Measurements from ENCODE around the gene SLC7A10. TPM values are rescaled to one million over a fixed set of nuclear protein-coding genes. Genes with fewer than 3 reads are reported as not detected.

SLC7A10 gene
- polyA plus RNA-seq, 1 donor from 2014 or later: not detected

GRCh38 chr19:33260628-33261418 is 35.2 kb upstream of the SLC7A10 start:
- no peak overlapping the region for H2AFZ ChIP-seq (ENCODE audit: low read depth, low read length)
- H3K27ac ChIP-seq (ENCODE audit: low read length): no peak overlapping the region

GRCh38 chr19:33259539-33259938 is 33.9 kb upstream of the SLC7A10 start:
- Histone ChIP-seq H3K9ac (ENCODE audit: low read length) (no peak overlapping the region), H3K27me3 (ENCODE audit: insufficient read depth, low read depth, low read length) (no peaks in the 10 kb centered on the region), H3K79me2 (replicated peaks; ENCODE audit: insufficient read depth, low read length) (no peaks in the 10 kb centered on the region), H2AFZ (ENCODE audit: low read depth, low read length) (no peak overlapping the region), H3K36me3 (ENCODE audit: insufficient read depth, low read length) (no peaks in the 10 kb centered on the region), H4K20me1 (ENCODE audit: insufficient read depth) (no peaks in the 10 kb centered on the region), H3F3A (ENCODE audit: insufficient read depth, low read length, poor library complexity, severe bottlenecking) (no peaks in the 10 kb centered on the region), H3K27ac (ENCODE audit: low read length) (no peak overlapping the region), H3K9me2 (ENCODE audit: insufficient read depth, low read length) (no peaks in the 10 kb centered on the region), H3K4me3 (ENCODE audit: low read length) (no peak overlapping the region), H3K4me2 (ENCODE audit: low read length) (no peak overlapping the region), H3K9me3 (ENCODE audit: low read length) (no peaks in the 10 kb centered on the region)
- no peak for TF ChIP-seq TAF1 (IDR thresholded peaks at IDR 0.05; ENCODE audit: low read depth)
- TF ChIP-seq SMC3 (conservative IDR thresholded peaks at IDR 0.05; ENCODE audit: poor library complexity): no peak

More at GRCh38 chr19:33260628-33261418, 35.2 kb upstream of the SLC7A10 start:
- no peaks in the 10 kb centered on the region for H3K27me3 ChIP-seq (ENCODE audit: insufficient read depth, low read depth, low read length)
- no peaks in the 10 kb centered on the region for H3K9me2 ChIP-seq (ENCODE audit: insufficient read depth, low read length)
- no peak overlapping the region for H3K4me2 ChIP-seq (ENCODE audit: low read length)
- no peaks in the 10 kb centered on the region for H3K9me3 ChIP-seq (ENCODE audit: low read length)
- no peaks in the 10 kb centered on the region for H3K79me2 ChIP-seq (replicated peaks; ENCODE audit: insufficient read depth, low read length)
- H3K4me3 ChIP-seq (ENCODE audit: low read length): no peak overlapping the region
- no peaks in the 10 kb centered on the region for H3K36me3 ChIP-seq (ENCODE audit: insufficient read depth, low read length)
- H3K9ac ChIP-seq (ENCODE audit: low read length): no peak overlapping the region
- TF ChIP-seq CTCF (IDR thresholded peaks at IDR 0.05; ENCODE audit: poor library complexity, severe bottlenecking): no peak
- no peak for TF ChIP-seq SMC3 (conservative IDR thresholded peaks at IDR 0.05; ENCODE audit: poor library complexity)
- no peak for TF ChIP-seq MXI1 (conservative IDR thresholded peaks at IDR 0.05; ENCODE audit: poor library complexity, severe bottlenecking)
- no peak for TF ChIP-seq RAD21 (conservative IDR thresholded peaks at IDR 0.05)
- TF ChIP-seq, protein P1, sequence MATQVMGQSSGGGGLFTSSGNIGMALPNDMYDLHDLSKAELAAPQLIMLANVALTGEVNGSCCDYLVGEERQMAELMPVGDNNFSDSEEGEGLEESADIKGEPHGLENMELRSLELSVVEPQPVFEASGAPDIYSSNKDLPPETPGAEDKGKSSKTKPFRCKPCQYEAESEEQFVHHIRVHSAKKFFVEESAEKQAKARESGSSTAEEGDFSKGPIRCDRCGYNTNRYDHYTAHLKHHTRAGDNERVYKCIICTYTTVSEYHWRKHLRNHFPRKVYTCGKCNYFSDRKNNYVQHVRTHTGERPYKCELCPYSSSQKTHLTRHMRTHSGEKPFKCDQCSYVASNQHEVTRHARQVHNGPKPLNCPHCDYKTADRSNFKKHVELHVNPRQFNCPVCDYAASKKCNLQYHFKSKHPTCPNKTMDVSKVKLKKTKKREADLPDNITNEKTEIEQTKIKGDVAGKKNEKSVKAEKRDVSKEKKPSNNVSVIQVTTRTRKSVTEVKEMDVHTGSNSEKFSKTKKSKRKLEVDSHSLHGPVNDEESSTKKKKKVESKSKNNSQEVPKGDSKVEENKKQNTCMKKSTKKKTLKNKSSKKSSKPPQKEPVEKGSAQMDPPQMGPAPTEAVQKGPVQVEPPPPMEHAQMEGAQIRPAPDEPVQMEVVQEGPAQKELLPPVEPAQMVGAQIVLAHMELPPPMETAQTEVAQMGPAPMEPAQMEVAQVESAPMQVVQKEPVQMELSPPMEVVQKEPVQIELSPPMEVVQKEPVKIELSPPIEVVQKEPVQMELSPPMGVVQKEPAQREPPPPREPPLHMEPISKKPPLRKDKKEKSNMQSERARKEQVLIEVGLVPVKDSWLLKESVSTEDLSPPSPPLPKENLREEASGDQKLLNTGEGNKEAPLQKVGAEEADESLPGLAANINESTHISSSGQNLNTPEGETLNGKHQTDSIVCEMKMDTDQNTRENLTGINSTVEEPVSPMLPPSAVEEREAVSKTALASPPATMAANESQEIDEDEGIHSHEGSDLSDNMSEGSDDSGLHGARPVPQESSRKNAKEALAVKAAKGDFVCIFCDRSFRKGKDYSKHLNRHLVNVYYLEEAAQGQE (IDR thresholded peaks at IDR 0.05; ENCODE audit: borderline replicate concordance): no peak
- TF ChIP-seq EZH2 (IDR thresholded peaks at IDR 0.05; ENCODE audit: borderline replicate concordance, insufficient read depth, low read length, poor library complexity, severe bottlenecking): no peak
- no peak for TF ChIP-seq POLR2AphosphoS5 (IDR thresholded peaks at IDR 0.05)
- TF ChIP-seq TAF1 (IDR thresholded peaks at IDR 0.05; ENCODE audit: low read depth): no peak
- TF ChIP-seq EP300 (conservative IDR thresholded peaks at IDR 0.05; ENCODE audit: poor library complexity, severe bottlenecking): no peak
- no peaks in the 10 kb centered on the region for H3F3A ChIP-seq (ENCODE audit: insufficient read depth, low read length, poor library complexity, severe bottlenecking)
- no peaks in the 10 kb centered on the region for H4K20me1 ChIP-seq (ENCODE audit: insufficient read depth)

Data from neural cell (in vitro differentiated cells).